MV-4-11 (cell line): ENCODE measurements around the gene NKTR.
A peak's percentile ranks its signal among the peaks of the same experiment; 100 is the strongest.
"Not testable (repeated sequence)": the region's sequence is repeated elsewhere in the genome, so short reads cannot be mapped to it uniquely, and the experiment has no call there.

Source experiments
- DNase-seq: peaks from one replicate; lab custom pipeline; 2025; lab: John Stamatoyannopoulos, UW

NKTR gene

GRCh38 chr3:42600111-42600957 is at the start of gene NKTR:
NKTR (plus strand) TSS chr3:42600686; CDS start chr3:42601007, 321 bp downstream.
- DNase-seq = peak; percentile 94

DNA sequence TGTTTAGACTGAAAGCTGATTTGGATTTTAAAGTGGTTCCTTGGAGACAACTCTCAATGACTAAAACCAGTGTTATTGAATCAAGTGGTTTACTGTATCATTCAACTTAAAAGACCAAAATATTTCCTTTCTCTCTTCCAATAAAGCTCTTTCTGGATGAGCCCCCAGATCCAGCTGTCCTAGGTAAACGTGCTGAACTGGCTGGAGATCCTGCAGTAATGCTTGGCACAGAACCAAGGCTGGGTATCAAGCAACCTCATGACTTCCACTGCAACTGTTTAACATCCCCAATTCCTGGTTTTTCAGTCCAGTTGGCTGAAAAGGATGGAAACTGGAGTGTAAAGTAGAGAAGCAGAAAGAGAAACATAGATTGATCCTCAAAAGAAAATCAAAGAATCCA is 47.7 kb upstream of the NKTR start:
- DNase-seq = no peak

- DNase-seq = peak; percentile 18
These were observed 44.3 kb upstream of the NKTR start for GRCh38 chr3:42556089-42556632.

- DNase-seq = not testable (repeated sequence)
These were observed 43.7 kb upstream of the NKTR start for GRCh38 chr3:42556817-42557216.

GRCh38 chr3:42557854-42558253 is 42.6 kb upstream of the NKTR start:
- peak; percentile 20 for DNase-seq

DNA sequence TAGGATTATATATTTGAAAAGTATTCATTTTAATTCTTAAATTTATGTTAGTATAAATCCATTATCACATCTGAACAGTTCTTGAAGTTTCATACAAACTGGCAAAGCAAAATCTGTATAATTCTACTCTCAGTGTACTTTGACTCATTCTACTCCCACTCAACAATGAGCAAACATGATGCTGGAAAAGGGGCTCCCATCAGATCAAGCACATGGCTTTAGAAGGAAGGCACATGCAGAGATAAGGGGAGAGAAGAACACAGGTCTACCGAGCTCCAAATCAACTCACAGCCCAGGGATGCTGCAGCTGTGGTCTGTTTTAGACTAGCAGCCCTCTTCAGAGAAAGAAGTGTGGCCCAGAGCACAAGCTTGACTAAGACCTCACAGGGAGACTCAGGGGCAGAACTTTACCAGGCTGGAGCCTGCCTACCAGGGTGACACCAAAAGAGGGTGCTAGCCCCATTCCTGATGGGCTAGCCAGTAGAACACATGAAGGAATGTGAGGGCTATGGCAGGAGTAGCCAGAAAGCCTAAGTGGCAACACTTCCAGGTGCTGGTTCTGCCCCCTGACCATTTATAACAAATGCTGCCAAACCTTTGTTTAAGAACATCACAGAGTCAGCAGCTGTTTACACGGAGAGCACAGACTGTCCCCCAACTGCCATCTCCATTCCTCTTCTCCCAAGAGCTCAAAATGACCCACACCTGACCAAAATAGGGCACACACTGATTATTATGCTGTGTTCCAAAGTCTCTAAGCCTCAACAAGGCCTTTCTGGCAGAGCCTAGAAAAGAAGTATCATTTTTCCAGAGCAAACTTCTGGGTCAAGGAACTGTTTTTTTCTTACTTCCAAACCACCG is 38.2 kb upstream of the NKTR start:
- no peak for DNase-seq

DNA sequence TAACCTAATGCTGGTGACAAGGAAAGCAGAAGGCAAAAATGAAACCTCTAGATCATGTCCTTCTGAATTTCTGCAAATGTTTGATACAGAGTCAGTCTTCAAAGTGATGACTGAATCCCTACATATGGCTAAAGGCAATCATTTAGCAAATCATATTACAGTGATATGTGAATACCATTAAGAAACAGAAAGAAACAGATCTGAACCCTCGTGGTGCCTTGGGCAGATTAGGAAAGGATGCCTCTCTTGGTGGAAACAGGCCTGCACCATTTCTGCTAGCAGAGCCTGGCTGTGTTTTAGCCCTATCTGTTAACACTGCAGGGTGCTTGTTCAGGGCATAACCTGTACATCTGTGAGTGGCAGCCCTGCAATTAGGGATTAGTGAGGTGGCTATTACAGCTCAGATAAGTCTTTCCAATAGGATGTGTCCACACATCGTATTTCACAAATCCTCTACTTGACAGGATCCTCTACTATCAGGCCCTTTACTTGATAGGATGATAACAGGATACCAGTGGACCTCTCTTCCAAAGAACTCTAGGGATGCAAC is 30.8 kb upstream of the NKTR start:
- DNase-seq = no peak

GRCh38 chr3:42572278-42572677 is 28.2 kb upstream of the NKTR start:
- DNase-seq = no peak

GRCh38 chr3:42575137-42575741 is 25.2 kb upstream of the NKTR start:
- no peak for DNase-seq

DNA sequence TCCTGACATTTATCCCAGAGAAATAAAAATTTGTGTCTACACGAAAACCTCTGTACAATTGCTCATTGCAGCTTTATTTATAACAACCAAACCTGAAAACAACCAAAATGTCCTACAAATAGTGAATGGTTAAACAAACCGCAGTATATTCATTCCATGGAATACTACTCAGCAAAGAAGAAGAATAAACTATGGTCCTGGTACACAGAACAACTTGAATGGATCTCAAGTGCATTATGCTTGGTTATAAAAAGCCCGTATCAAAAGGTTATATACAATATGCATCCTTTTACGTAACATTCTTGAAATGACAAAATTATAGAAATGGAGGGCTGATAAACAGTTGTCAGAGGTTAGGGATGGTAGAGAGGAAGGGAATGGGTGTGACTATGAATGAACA is 22.4 kb upstream of the NKTR start:
- DNase-seq = no peak

DNA sequence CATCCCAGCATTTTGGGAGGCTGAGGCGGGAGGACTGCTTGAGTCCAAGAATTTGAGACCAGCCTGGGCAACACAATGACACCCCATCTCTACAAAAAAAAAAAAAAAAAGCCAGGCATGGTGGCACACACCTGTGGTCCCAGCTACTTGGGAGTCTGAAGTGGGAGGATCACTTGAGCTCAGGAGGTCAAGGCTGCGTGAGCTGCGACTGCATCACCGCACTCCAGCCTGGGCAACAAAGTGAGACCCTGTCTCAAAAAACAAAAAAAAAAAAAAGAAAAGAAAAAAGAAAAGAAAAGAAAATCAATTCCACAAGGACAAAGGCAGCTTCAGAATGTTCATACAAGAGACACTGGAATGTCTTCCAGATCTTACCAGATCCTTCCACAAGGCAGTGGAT is 21.1 kb upstream of the NKTR start:
- not testable (repeated sequence) for DNase-seq

GRCh38 chr3:42581400-42581708 is 19.1 kb upstream of the NKTR start:
- no peak for DNase-seq

DNA sequence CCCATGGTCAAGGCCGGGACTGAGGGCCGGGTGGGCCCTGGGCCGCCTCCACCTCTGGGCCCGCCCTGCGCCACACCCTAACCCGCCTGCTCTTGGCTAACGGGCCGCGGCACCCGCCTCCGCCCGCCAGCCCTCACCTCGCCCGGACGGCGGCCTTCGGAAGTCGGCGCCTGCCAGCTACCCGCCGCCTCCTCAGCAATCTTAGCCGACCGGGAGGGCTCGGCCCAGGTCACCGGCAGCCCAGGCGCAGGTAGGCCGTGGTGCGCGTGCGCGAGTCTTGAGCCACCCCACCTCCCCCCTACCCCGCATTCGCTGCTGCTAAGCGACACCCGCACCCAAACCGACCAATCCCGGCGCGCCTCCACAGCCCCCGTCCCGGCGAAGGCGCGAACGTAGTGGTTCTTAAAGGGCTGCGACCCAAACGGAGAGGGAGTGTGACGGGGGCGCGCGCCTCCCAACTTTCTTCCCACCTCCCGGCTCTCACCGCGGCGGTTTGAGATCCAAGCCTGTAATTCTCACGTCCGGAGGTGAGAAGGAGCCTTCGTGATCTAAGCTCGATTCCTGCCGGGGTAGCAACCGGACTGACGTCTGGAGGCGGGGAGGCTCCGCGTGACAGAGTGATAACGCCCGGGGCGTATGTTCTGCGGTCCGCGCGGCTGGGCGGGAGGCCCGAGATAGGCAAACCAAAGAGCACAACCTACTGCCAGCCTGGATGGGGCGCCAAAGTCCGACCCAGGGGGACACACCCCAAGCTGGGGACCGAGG is 18.6 kb upstream of the NKTR start, which contains the start of gene SEC22C:
TSS of gene SEC22C (minus strand) at position 259 of the 765 bp plus-strand sequence. CDS start 12,921 bp downstream, outside the sequence.
- peak; percentile 81 for DNase-seq

GRCh38 chr3:42582474-42583070 is 17.9 kb upstream of the NKTR start:
- DNase-seq = peak; percentile 9

DNA sequence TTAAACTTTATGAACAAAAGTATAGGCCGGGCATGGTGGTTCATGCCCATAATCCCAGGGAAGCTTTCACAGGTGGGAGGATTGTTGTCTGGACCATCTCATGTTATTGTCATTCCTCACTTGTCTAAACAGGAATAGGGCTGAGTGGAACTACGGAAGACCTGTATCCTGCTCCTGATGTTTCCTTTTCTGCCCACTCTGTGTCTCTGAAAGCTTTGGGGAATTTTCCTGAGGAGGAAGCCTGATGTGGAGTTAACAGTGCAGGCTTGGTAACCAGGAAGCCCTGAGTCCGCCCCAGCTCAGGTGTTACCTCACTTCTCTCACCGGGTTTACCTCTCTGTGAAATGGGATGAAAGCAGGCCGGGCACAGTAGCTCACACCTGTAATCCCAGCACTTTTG is 11.9 kb upstream of the NKTR start:
- DNase-seq = no peak

- DNase-seq = no peak
These were observed 10.9 kb upstream of the NKTR start for GRCh38 chr3:42589382-42590109.

DNA sequence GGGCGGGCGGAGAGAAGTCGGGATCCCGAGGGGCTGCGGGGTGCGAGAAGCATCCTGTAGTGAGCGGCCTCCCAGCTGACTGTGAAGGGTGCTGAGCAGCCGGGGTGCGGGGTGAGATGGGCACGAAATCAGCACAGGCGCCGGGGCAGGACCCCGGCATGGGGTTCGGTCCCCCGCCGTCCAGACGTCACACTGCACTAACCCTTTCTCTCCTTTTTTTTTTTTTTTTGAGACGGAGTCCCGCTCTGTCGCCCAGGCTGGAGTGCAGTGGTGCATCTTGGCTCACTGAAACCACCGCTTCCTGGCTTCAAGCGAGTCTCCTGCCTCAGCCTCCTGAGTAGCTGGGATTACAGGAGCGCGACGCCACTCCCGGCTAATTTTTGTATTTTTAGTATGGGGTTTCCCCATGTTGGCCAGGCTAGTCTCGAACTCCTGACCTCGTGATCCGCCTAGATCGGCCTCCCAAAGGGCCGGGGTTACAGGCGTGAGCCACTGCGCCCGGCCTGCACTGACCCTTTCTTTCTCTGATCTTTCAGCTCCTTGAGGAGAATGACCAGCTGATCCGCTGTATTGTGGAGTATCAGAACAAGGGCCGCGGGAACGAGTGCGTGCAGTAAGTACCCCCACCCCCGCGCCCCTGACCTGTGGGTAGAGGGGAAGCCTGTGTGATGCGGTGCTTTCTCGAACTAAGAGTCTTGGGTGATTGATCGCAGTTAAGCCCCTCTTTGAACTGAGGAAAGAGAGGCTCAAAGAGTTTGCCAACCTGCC is 9.3 kb upstream of the NKTR start:
- no peak for DNase-seq

- DNase-seq = no peak
These were observed 8.7 kb upstream of the NKTR start for GRCh38 chr3:42591811-42592210.

DNA sequence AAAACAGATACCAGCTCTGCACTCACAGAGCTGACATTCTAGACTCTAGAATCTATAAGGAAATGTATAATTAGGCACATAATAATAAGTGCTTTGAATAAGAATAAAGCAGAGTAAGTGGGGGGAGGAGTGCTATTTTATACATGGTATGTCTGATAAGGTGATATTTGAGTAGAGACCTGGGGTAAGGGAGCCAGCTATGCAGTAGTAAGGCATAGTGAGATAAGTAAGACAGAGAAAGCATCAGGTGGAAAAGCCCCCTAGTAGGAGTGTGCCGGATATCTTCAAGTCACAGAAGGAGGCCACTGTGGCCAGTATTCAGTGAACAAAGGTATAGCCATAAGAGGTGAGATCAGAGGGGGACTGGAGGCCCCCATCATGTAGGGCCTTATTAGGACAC is 6.9 kb upstream of the NKTR start:
- no peak for DNase-seq
